ENCODE results near the gene BCL2L1. TPM values are rescaled to one million over a fixed set of nuclear protein-coding genes. Genes with fewer than 3 reads are reported as not detected.

Gene BCL2L1
- total RNA-seq, 1 donor from 2014 or later: 174 TPM

DNA sequence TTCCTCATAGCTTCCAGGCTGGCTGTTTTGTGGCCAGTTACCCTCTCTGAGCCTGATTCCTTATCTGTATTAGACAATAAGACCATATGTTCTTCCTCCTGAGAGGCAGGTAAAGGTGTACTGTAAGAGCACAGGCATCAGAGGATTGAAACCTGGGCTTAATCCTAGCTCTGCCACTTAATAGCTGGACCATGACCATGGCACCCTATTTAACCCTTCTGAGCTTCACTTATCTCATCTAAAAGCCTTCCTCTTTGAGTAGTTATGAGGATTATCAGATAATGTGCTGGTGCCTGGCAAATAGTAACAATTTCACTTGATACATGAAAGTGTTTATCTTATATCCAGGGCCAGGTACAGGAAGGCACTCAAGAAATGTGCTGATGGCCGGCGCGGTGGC is 34.9 kb downstream of the BCL2L1 start:
- DNase-seq: no peak
- TF ChIP-seq, protein P1, sequence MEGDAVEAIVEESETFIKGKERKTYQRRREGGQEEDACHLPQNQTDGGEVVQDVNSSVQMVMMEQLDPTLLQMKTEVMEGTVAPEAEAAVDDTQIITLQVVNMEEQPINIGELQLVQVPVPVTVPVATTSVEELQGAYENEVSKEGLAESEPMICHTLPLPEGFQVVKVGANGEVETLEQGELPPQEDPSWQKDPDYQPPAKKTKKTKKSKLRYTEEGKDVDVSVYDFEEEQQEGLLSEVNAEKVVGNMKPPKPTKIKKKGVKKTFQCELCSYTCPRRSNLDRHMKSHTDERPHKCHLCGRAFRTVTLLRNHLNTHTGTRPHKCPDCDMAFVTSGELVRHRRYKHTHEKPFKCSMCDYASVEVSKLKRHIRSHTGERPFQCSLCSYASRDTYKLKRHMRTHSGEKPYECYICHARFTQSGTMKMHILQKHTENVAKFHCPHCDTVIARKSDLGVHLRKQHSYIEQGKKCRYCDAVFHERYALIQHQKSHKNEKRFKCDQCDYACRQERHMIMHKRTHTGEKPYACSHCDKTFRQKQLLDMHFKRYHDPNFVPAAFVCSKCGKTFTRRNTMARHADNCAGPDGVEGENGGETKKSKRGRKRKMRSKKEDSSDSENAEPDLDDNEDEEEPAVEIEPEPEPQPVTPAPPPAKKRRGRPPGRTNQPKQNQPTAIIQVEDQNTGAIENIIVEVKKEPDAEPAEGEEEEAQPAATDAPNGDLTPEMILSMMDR (IDR thresholded peaks at IDR 0.05): no peak
- H3K9me3 ChIP-seq: no peaks in the 10 kb centered on the region
- H3K4me1 ChIP-seq: peaks cover 33% of the 10 kb centered on the region
- H3K36me3 ChIP-seq: peaks cover 49% of the 10 kb centered on the region
- H3K27ac ChIP-seq: peak overlapping the region; percentile 21
- ATAC-seq: no peak
- H3K4me3 ChIP-seq: no peak overlapping the region
- H3K27me3 ChIP-seq: no peaks in the 10 kb centered on the region
- intact Hi-C loops (cut with DNase I): no loop called here

DNA sequence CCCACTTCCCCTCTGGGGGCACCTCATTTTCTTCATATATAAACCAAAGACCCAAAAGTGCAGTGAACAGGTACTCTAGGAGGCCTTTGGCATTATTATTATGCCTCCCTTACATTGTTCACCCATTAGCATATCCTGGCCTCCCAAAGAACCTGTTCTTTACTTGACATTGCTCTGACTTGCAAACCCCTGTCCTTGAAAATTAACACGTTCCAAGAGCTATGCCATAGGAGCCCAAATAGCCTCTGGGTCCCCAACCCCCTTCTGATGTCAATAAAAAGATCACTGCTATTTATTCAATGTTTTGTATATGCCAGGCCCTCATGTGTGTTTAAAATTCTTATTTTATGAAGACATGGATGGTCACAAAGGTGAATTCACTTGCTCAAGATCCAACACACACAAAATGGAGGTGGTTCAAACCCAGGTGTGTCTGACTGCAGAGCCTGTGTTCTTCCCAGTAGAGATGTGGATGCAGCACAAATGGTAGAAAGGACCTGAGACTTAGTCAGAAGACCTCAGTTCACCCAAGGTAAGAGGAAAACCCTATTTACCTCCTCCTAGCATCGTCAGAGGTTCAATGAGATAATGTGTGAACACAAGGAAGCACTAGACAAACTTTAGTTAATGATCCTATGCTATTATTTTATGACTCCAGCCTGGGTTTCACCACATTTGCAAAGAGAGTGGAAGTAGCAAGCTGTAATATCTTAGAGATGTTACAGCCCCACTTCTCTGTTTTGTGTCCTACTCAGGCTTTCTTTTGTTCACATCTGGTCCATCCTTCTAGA is 36.6 kb downstream of the BCL2L1 start:
- Histone ChIP-seq H3K27me3 (no peaks in the 10 kb centered on the region), H3K4me1 (peaks cover 41% of the 10 kb centered on the region), H3K4me3 (no peak overlapping the region), H3K36me3 (peaks cover 40% of the 10 kb centered on the region), H3K9me3 (no peaks in the 10 kb centered on the region), H3K27ac (peak overlapping the region; percentile 1)
- ATAC-seq (no peak), DNase-seq (no peak)
- intact Hi-C loops (cut with DNase I): no loop called here
- TF ChIP-seq, protein P1 (IDR thresholded peaks at IDR 0.05): no peak

DNA sequence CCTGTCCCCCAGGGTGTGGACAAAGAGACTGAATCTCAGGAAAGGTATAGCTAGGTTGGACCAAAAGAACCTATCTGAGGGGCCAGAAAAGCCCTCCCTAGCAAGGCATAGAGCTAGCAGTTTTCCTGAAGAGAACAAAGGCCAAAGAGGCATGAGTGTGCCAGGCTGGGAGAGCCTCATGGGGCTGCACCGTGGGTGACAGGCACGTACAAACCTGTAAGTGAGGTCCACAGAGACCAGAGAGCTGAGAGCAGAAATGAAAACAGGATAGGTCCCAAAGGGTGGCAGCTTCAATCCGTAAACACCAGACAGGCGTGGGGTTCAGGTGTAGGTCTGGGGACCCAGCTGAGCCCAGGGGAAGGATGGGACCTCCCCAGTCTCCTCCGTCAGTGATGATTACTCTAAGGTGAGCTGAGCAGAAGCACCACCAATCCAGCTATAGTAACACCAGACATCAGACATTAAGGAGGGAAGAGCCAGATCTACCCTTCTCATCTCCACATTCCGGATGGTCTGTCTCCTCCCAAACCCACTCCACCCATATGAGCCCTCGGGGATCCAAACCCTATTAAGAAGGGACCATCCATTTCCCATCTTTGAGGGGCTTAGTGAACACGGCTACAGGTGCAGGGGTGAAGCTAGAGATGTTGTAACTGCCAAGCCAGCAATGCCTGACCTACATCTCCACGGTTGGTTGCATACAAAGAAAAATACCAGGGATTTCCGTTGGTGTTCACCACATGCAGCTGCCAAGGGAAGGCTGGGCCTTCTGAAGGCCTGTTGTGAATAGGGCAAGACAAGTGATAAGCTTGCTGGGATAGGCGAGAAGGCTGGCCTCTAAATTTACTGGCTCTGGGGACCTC is 38.3 kb downstream of the BCL2L1 start:
- H3K9me3 ChIP-seq: no peaks in the 10 kb centered on the region
- intact Hi-C loops (cut with DNase I): no loop called here
- no peak overlapping the region for H3K4me3 ChIP-seq
- H3K27me3 ChIP-seq: no peaks in the 10 kb centered on the region
- TF ChIP-seq, protein P1 (IDR thresholded peaks at IDR 0.05): no peak
- peaks cover 57% of the 10 kb centered on the region for H3K4me1 ChIP-seq
- DNase-seq: no peak
- peaks cover 38% of the 10 kb centered on the region for H3K36me3 ChIP-seq
- H3K27ac ChIP-seq: no peak overlapping the region
- ATAC-seq: no peak

DNA sequence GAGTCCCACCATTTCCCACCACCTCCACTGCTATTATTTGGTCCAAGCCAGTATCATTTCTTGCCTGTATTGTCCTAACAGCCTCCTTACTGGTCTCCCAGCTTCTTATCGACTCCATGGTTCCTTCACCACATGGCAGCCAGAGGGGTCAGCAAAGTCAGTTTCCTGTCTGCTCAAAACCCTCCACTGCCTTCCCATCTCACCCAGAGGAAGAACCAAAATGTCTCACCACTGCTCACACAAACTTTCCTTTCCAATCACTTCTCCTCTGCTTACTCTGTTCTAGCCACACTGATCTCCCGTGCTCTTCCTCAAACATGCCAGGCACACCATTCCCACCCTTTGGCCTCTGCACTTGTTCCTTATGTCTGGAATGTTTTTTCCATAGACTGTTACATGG is 39.7 kb downstream of the BCL2L1 start:
- H3K27me3 ChIP-seq: no peaks in the 10 kb centered on the region
- TF ChIP-seq, protein P1 (IDR thresholded peaks at IDR 0.05): no peak
- no peak for DNase-seq
- H3K27ac ChIP-seq: peak overlapping the region; percentile 19
- intact Hi-C loops (cut with DNase I): no loop called here
- no peak overlapping the region for H3K4me3 ChIP-seq
- H3K9me3 ChIP-seq: no peaks in the 10 kb centered on the region
- no peak for ATAC-seq
- peaks cover 72% of the 10 kb centered on the region for H3K4me1 ChIP-seq
- H3K36me3 ChIP-seq: peaks cover 41% of the 10 kb centered on the region

DNA sequence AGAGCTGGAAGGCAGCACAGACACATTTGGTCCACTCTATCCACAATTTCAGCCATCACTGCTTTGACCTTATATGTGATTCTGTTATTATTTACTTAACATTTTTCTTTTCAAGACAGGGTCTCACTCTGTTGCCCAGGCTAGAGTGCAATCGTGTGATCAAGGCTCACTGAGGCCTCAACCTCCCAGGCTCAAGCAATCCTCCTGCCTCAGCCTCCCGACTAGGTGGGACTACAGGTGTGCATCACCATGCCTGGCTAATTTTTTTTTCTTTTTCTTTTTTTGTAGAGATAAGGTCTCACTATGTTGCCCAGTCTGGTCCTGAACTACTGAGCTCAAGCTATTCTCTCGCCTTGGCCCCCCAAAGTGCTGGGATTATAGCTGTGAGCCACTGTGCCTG is 40.3 kb downstream of the BCL2L1 start:
- TF ChIP-seq, protein P1 (IDR thresholded peaks at IDR 0.05): no peak
- Histone ChIP-seq H3K36me3 (peaks cover 41% of the 10 kb centered on the region), H3K9me3 (no peaks in the 10 kb centered on the region), H3K27me3 (no peaks in the 10 kb centered on the region), H3K4me1 (peaks cover 78% of the 10 kb centered on the region), H3K27ac (peak overlapping the region; percentile 36), H3K4me3 (no peak overlapping the region)
- intact Hi-C loops (cut with DNase I): no loop called here
- DNase-seq (no peak), ATAC-seq (no peak)

Data from upper lobe of right lung (tissue), 1 donor.